Measurements from ENCODE around the gene ZBTB32. TPM values are rescaled to one million over a fixed set of nuclear protein-coding genes. Genes with fewer than 3 reads are reported as not detected.

ZBTB32 gene
- total RNA-seq, 2 donors from 2014 or later: 0.32 TPM; not detected in 1

GRCh38 chr19:35693835-35694599 is 10.3 kb upstream of the ZBTB32 start:
- intact Hi-C loops (cut with DNase I): loop anchor here (2.0 to 5.0 kb wide), 3 partner anchors 23 to 238 kb away; no protein-coding TSS in a partner anchor

GRCh38 chr19:35695895-35696422 is 8.4 kb upstream of the ZBTB32 start:
- no peaks in the 10 kb centered on the region for H3K36me3 ChIP-seq
- H3K4me3 ChIP-seq: no peak overlapping the region
- no peaks in the 10 kb centered on the region for H3K27me3 ChIP-seq
- no peaks in the 10 kb centered on the region for H3K9me3 ChIP-seq
- DNase-seq: no peak
- H3K9ac ChIP-seq (ENCODE audit: low read depth in 2 of 2, low read length in 2 of 2): no peak overlapping the region
- no peaks in the 10 kb centered on the region for H3K4me1 ChIP-seq
- intact Hi-C loops (cut with DNase I): loop anchor here (2.0 kb wide), 1 partner anchor 21 kb away; no protein-coding TSS in a partner anchor
- no peak overlapping the region for H3K27ac ChIP-seq
- no peak for TF ChIP-seq CTCF (IDR thresholded peaks at IDR 0.05)

More at GRCh38 chr19:35693835-35694599, 10.3 kb upstream of the ZBTB32 start:
- no peaks in the 10 kb centered on the region for H3K36me3 ChIP-seq
- H3K27me3 ChIP-seq: no peaks in the 10 kb centered on the region
- H3K9ac ChIP-seq (ENCODE audit: low read depth in 2 of 2, low read length in 2 of 2): no peak overlapping the region
- H3K4me1 ChIP-seq: no peaks in the 10 kb centered on the region
- H3K4me3 ChIP-seq: no peak overlapping the region
- no peak overlapping the region for H3K27ac ChIP-seq
- DNase-seq: peak; percentile 93
- no peaks in the 10 kb centered on the region for H3K9me3 ChIP-seq
- peak; percentile 91 for TF ChIP-seq CTCF (IDR thresholded peaks at IDR 0.05)

GRCh38 chr19:35696835-35697234 is 7.5 kb upstream of the ZBTB32 start:
- Histone ChIP-seq H3K27me3 (no peaks in the 10 kb centered on the region), H3K9ac (ENCODE audit: low read depth in 2 of 2, low read length in 2 of 2) (no peak overlapping the region), H3K4me1 (no peaks in the 10 kb centered on the region), H3K9me3 (no peaks in the 10 kb centered on the region), H3K36me3 (no peaks in the 10 kb centered on the region), H3K4me3 (no peak overlapping the region), H3K27ac (no peak overlapping the region)
- no peak for DNase-seq
- TF ChIP-seq CTCF (IDR thresholded peaks at IDR 0.05): no peak
- intact Hi-C loops (cut with DNase I): no loop called here

- no peak overlapping the region for H3K27ac ChIP-seq
These were observed 1.9 kb upstream of the ZBTB32 start for GRCh38 chr19:35702223-35703012.

More at GRCh38 chr19:35702223-35703012, 1.9 kb upstream of the ZBTB32 start:
- peak overlapping the region; percentile 70 to 71 for H3K9ac ChIP-seq (ENCODE audit: low read depth in 2 of 2, low read length in 2 of 2)
- no peaks in the 10 kb centered on the region for H3K36me3 ChIP-seq
- no peaks in the 10 kb centered on the region for H3K27me3 ChIP-seq
- peak overlapping the region; percentile 68 for H3K4me3 ChIP-seq
- peak; percentile 96 for DNase-seq
- intact Hi-C loops (cut with DNase I): no loop called here
- H3K4me1 ChIP-seq: no peaks in the 10 kb centered on the region
- no peaks in the 10 kb centered on the region for H3K9me3 ChIP-seq
- no peak for TF ChIP-seq CTCF (IDR thresholded peaks at IDR 0.05)
